ENCODE data around the gene CCNI.
"Not testable (repeated sequence)": the region's sequence is repeated elsewhere in the genome, so short reads cannot be mapped to it uniquely, and the experiment has no call there.

The CCNI gene

GRCh38 chr4:77084019-77084639, 8.3 kb upstream of the CCNI start:
- DNase-seq, result no peak
- intact Hi-C loops (cut with DNase I), result no loop called here

GRCh38 chr4:77082886-77083608, 7.3 kb upstream of the CCNI start:
- intact Hi-C loops (cut with DNase I), result no loop called here
- no peak for DNase-seq

GRCh38 chr4:77080806-77081205, 5.0 kb upstream of the CCNI start:
- DNase-seq; intact Hi-C loops (cut with DNase I): not testable (repeated sequence)

- no peak for DNase-seq
These were observed 3.5 kb upstream of the CCNI start for GRCh38 chr4:77079281-77079680.

GRCh38 chr4:77078401-77078800, 2.6 kb upstream of the CCNI start:
- DNase-seq, result no peak
- intact Hi-C loops (cut with DNase I), result no loop called here

More at GRCh38 chr4:77079281-77079680, 3.5 kb upstream of the CCNI start:
- intact Hi-C loops (cut with DNase I), result no loop called here

- no peak for DNase-seq
- intact Hi-C loops (cut with DNase I), result loop anchor here (1.0 to 2.0 kb wide), 2 partner anchors 82 to 128 kb away; partner anchors contain the start of gene SEPTIN11
These were observed 1.3 kb upstream of the CCNI start for GRCh38 chr4:77076889-77077635.

- intact Hi-C loops (cut with DNase I), result no loop called here
- DNase-seq, result peak; percentile 17 to 91 (median 46)
These were observed 571 bp downstream of the CCNI start for GRCh38 chr4:77074981-77075855.

GRCh38 chr4:77074381-77074831, 1.4 kb downstream of the CCNI start:
- no peak for DNase-seq
- intact Hi-C loops (cut with DNase I), result no loop called here

- intact Hi-C loops (cut with DNase I), result no loop called here
- DNase-seq, result no peak
These were observed 1.8 kb downstream of the CCNI start for GRCh38 chr4:77073981-77074380.

- DNase-seq, result no peak
- intact Hi-C loops (cut with DNase I), result no loop called here
These were observed 2.5 kb downstream of the CCNI start for GRCh38 chr4:77073106-77073809.

GRCh38 chr4:77072195-77072753, 3.5 kb downstream of the CCNI start:
- no peak for DNase-seq
- intact Hi-C loops (cut with DNase I), result no loop called here

- intact Hi-C loops (cut with DNase I); DNase-seq: not testable (repeated sequence)
These were observed 6.3 kb downstream of the CCNI start for GRCh38 chr4:77069514-77069913.

- no peak for DNase-seq
- intact Hi-C loops (cut with DNase I), result no loop called here
These were observed 10.4 kb downstream of the CCNI start for GRCh38 chr4:77065382-77065781.

- intact Hi-C loops (cut with DNase I), result no loop called here
- no peak for DNase-seq
These were observed 12.9 kb downstream of the CCNI start for GRCh38 chr4:77062856-77063255.

- intact Hi-C loops (cut with DNase I), result no loop called here
These were observed 23.4 kb downstream of the CCNI start for GRCh38 chr4:77052352-77052751.

GRCh38 chr4:77050962-77051361, 24.8 kb downstream of the CCNI start:
- DNase-seq, result no peak
- intact Hi-C loops (cut with DNase I), result no loop called here

More at GRCh38 chr4:77052352-77052751, 23.4 kb downstream of the CCNI start:
- peak in 2 of 10 donors; percentile 25 to 34 for DNase-seq

- DNase-seq, result no peak
- intact Hi-C loops (cut with DNase I), result loop anchor here (10.0 kb wide), 3 partner anchors 92 to 612 kb away; partner anchors contain the start of gene SHROOM3
These were observed 28.8 kb downstream of the CCNI start for GRCh38 chr4:77047037-77047436.

- DNase-seq, result no peak
- intact Hi-C loops (cut with DNase I), result loop anchor here (10.0 kb wide), 3 partner anchors 91 to 611 kb away; partner anchors contain the start of gene SHROOM3
These were observed 30.3 kb downstream of the CCNI start for GRCh38 chr4:77045490-77045889.
